OCI-LY3 (cell line): ENCODE results near the gene DYNC1H1.
"Not testable (repeated sequence)": the region's sequence is repeated elsewhere in the genome, so short reads cannot be mapped to it uniquely, and the experiment has no call there.

ENCODE experiments used
- H2AFZ ChIP-seq: fragments of 200-600, 300-600 bp; shearing (Covaris generic); 2 replicates; pipeline ENCODE4 v1.6.0; 2014; ENCODE audit warnings: antibody characterized with exemption, low read depth, low read length
- H3K27ac ChIP-seq: fragments of 200-600, 300-600 bp; sonication (generic); 2 replicates; pipeline ENCODE4 v1.5.1; 2014; ENCODE audit warnings: mild to moderate bottlenecking, low read length, moderate library complexity, mixed read lengths
- H3K27me3 ChIP-seq: fragments of 200-600, 300-600 bp; sonication (generic); 2 replicates; pipeline ENCODE4 v1.6.1; 2014; ENCODE audit warnings: low read depth, low read length, mixed read lengths
- H3K36me3 ChIP-seq: fragments of 200-600, 300-600 bp; sonication (generic); replicated peaks from 2 replicates; pipeline ENCODE3; 2014; ENCODE audit warnings: low read depth, low read length, mixed read lengths
- H3K4me1 ChIP-seq: fragments of 300-600, 200-600 bp; sonication (generic); 2 replicates; pipeline ENCODE4 v1.6.1; 2014; ENCODE audit warnings: low read length, mixed read lengths
- H3K4me2 ChIP-seq: fragments of 200-600, 300-600 bp; sonication (generic); 2 replicates; pipeline ENCODE4 v1.6.1; 2014; ENCODE audit warnings: low read length, mixed read lengths
- H3K4me3 ChIP-seq: fragments of 300-600, 200-600 bp; sonication (generic); 2 replicates; pipeline ENCODE4 v1.5.1; 2014; ENCODE audit warnings: antibody characterized with exemption, mild to moderate bottlenecking, low read length, moderate library complexity
- H3K79me2 ChIP-seq: fragments of 300-600, 200-600 bp; shearing (Covaris generic); 2 replicates; pipeline ENCODE4 v1.6.1; 2014; ENCODE audit warnings: mild to moderate bottlenecking, low read length, mixed read lengths
- H3K9ac ChIP-seq: fragments of 300-600, 200-600 bp; shearing (Covaris generic); 2 replicates; pipeline ENCODE4 v1.6.0; 2014; ENCODE audit warnings: mild to moderate bottlenecking, low read length, moderate library complexity
- H3K9me3 ChIP-seq: fragments of 200-600, 300-600 bp; shearing (Covaris generic); 2 replicates; pipeline ENCODE4 v1.6.1; 2014; ENCODE audit warnings: low read length, mixed read lengths; ENCODE audit not compliant: insufficient read depth
- H4K20me1 ChIP-seq: fragments of 200-600, 300-600 bp; sonication (generic); 2 replicates; pipeline ENCODE4 v1.6.1; 2016; ENCODE audit warnings: low read length, mixed read lengths; ENCODE audit not compliant: insufficient read depth
- EZH2phosphoT487 ChIP-seq: fragments of 200-600 bp; shearing (Covaris generic); IDR thresholded peaks from 2 replicates; pipeline ENCODE4 v1.6.1; 2018; ENCODE audit warnings: antibody characterized with exemption, mixed run types, low read depth
- TF ChIP-seq, protein P1 (sequence below): fragments of 200-600, 300-600 bp; sonication (generic); IDR thresholded peaks from 2 replicates; pipeline ENCODE4 v1.5.1; 2014; ENCODE audit warnings: antibody characterized with exemption, low read length, low read depth

DYNC1H1 gene

DNA sequence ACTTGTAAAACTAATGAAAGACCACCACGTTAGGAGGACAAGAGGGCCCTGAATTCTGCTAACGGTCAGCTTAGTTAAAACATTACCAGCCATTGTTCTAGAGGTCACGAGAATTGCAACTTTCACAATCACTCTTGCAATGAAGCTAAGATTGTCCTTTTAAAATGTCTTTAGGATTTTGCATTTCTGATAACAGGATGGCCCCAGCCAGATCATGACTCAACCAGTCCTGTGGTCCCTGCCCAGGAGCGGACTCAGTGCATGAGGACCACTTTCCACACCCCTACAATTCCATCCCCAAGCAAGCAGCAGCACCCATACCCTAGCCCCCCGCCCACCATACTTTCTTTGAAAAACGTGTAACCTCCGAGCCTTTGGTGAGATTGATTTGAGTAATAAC is 93.8 kb downstream of the DYNC1H1 start:
- Histone ChIP-seq H3K79me2 (no peaks in the 10 kb centered on the region), H3K4me1 (no peaks in the 10 kb centered on the region), H3K4me2 (no peak overlapping the region), H2AFZ (no peak overlapping the region), H3K27ac (no peak overlapping the region), H4K20me1 (no peaks in the 10 kb centered on the region), H3K9ac (no peak overlapping the region), H3K36me3 (no peaks in the 10 kb centered on the region), H3K27me3 (no peaks in the 10 kb centered on the region), H3K4me3 (no peak overlapping the region), H3K9me3 (no peaks in the 10 kb centered on the region)
- TF ChIP-seq, protein P1, sequence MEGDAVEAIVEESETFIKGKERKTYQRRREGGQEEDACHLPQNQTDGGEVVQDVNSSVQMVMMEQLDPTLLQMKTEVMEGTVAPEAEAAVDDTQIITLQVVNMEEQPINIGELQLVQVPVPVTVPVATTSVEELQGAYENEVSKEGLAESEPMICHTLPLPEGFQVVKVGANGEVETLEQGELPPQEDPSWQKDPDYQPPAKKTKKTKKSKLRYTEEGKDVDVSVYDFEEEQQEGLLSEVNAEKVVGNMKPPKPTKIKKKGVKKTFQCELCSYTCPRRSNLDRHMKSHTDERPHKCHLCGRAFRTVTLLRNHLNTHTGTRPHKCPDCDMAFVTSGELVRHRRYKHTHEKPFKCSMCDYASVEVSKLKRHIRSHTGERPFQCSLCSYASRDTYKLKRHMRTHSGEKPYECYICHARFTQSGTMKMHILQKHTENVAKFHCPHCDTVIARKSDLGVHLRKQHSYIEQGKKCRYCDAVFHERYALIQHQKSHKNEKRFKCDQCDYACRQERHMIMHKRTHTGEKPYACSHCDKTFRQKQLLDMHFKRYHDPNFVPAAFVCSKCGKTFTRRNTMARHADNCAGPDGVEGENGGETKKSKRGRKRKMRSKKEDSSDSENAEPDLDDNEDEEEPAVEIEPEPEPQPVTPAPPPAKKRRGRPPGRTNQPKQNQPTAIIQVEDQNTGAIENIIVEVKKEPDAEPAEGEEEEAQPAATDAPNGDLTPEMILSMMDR: no peak
- TF ChIP-seq EZH2phosphoT487: no peak

DNA sequence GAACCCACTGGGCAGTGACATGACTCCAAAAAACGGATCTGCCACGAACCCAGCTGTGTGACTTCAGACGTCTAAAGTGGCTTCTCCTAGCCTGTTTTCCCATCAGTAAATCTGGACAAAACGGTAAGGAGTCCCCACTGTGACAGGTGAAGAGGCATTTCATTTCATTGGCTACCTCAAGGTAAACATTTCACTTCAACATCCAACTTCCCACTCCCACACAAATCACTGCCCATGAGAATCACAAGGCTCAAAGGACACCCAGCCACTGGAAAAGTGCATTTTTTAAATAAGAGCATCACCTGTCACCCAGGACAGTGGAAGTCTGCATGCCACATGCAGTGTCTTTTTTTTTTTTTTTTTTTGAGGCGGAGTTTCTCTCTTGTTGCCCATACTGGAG is 94.6 kb downstream of the DYNC1H1 start:
- Histone ChIP-seq H4K20me1 (no peaks in the 10 kb centered on the region), H3K27ac (no peak overlapping the region), H3K4me1 (no peaks in the 10 kb centered on the region)

DNA sequence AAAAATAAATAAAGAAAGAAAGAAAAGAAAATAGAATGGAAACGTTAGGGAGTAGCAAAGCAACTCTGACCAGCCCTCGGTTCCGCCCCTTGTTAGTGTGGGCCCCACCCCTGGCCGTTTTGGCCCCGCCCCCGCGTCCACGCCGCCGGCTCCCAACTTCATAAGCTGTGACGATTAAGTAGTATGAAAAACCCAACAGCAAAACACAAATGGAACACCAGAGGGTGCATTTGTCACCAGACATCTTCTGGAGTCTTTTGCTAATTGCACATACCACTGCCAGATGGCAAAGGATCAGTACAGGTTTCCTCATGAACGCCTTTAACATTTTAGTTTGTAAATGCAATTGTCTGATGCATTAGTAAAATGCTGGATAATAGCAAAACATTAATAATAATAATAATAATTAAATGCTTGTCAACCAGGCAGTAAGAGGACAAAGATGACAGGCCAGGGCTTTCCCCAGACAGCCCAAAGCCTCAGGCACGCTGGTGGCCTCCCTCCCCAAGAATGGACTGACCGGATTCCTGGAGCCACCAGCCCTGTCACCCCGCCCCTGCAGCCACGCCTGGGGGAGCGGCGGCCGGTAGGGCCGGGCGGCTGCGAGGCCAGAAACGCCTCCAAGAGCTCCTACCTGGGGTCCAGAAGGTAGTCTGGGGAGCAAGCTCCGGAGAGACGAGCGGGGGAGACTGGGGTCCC is 98.9 kb downstream of the DYNC1H1 start:
- Histone ChIP-seq H3K4me3 (no peak overlapping the region), H3K79me2 (no peaks in the 10 kb centered on the region), H3K9me3 (no peaks in the 10 kb centered on the region), H3K36me3 (no peaks in the 10 kb centered on the region), H3K27me3 (no peaks in the 10 kb centered on the region), H3K4me1 (peaks cover 7% of the 10 kb centered on the region), H4K20me1 (no peaks in the 10 kb centered on the region), H2AFZ (no peak overlapping the region), H3K9ac (no peak overlapping the region), H3K4me2 (no peak overlapping the region), H3K27ac (no peak overlapping the region)
- no peak for TF ChIP-seq EZH2phosphoT487
- TF ChIP-seq, protein P1: peak; percentile 55

More for the DNA sequence above, 94.6 kb downstream of the DYNC1H1 start:
- H3K9ac ChIP-seq: no peak overlapping the region
- H3K4me3 ChIP-seq: no peak overlapping the region
- no peaks in the 10 kb centered on the region for H3K79me2 ChIP-seq
- no peaks in the 10 kb centered on the region for H3K36me3 ChIP-seq
- no peak overlapping the region for H2AFZ ChIP-seq
- TF ChIP-seq, protein P1: no peak
- no peak for TF ChIP-seq EZH2phosphoT487
- H3K9me3 ChIP-seq: no peaks in the 10 kb centered on the region
- H3K4me2 ChIP-seq: no peak overlapping the region
- H3K27me3 ChIP-seq: no peaks in the 10 kb centered on the region

DNA sequence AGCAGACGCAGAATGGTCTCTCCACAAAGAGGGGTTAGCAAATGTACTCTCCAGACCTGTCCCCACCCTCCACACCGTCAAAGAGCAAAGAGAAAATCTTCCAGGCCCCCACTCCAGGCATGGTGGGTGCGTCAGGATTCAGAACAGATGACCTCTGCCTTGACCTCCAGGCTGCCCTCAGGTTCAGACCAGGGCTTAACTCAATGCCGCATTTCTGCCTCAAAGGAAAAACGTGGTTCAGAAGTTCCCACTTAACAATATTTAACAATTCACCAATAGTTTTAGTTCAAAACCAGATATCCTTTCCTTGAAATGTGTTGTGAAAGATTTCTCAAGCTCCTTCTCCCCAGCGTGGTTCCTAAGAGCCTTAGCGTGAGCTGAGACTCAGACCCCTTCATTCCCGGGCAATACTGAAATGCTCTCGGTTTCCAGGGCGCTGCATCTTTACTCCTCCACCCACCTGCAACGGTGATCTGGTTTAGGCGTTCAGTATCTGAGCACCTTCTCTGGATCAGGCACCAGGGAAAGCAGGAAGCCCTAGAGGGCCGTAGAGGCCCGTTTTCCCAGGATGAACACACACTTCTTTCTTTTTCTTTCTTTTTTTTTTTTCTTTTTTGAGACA is 99.5 kb downstream of the DYNC1H1 start:
- Histone ChIP-seq H3K4me3 (no peak overlapping the region), H3K9ac (no peak overlapping the region), H2AFZ (no peak overlapping the region), H3K9me3 (no peaks in the 10 kb centered on the region), H4K20me1 (no peaks in the 10 kb centered on the region), H3K4me1 (peaks cover 7% of the 10 kb centered on the region), H3K4me2 (no peak overlapping the region), H3K36me3 (no peaks in the 10 kb centered on the region), H3K27me3 (no peaks in the 10 kb centered on the region), H3K79me2 (no peaks in the 10 kb centered on the region), H3K27ac (no peak overlapping the region)
- TF ChIP-seq, protein P1: no peak
- TF ChIP-seq EZH2phosphoT487: no peak

DNA sequence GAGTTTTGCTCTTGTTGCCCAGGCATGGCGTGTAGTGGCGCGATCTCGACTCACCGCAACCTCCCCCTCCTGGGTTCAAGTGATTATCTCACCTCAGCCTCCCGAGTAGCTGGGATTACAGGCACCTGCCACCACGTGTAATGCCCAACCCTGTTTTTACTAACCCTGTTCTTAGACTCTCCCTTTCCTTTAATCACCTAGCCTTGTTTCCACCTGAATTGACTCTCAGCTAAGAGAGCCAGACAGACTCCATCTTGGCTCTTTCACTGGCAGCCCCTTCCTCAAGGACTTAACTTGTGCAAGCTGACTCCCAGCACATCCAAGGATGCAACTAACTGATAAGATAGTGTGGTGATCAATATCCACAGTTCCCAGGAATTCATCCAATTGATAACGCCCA is 100.2 kb downstream of the DYNC1H1 start:
- H3K9ac ChIP-seq, H3K4me3 ChIP-seq, H3K9me3 ChIP-seq, H3K27ac ChIP-seq, H3K4me1 ChIP-seq, H3K79me2 ChIP-seq, H3K4me2 ChIP-seq, H4K20me1 ChIP-seq, H3K36me3 ChIP-seq, H3K27me3 ChIP-seq, H2AFZ ChIP-seq: not testable (repeated sequence)
